GM18520 (cell line): Measurements from ENCODE around the gene SLC8A2.
"Not testable (repeated sequence)": the region's sequence is repeated elsewhere in the genome, so short reads cannot be mapped to it uniquely, and the experiment has no call there.

Experiments used
- ATAC-seq: cut with Tn5 transposase; IDR thresholded peaks from one replicate; pipeline ENCODE4 v1.9.1; 2021; ENCODE audit not compliant: unreplicated experiment

Gene SLC8A2

GRCh38 chr19:47383890-47384289 is 87.8 kb downstream of the SLC8A2 start:
- not testable (repeated sequence) for ATAC-seq

GRCh38 chr19:47381653-47382279 is 89.9 kb downstream of the SLC8A2 start:
- ATAC-seq, result no peak

- ATAC-seq, result no peak
Observed at GRCh38 chr19:47381121-47381520, 90.6 kb downstream of the SLC8A2 start.

DNA sequence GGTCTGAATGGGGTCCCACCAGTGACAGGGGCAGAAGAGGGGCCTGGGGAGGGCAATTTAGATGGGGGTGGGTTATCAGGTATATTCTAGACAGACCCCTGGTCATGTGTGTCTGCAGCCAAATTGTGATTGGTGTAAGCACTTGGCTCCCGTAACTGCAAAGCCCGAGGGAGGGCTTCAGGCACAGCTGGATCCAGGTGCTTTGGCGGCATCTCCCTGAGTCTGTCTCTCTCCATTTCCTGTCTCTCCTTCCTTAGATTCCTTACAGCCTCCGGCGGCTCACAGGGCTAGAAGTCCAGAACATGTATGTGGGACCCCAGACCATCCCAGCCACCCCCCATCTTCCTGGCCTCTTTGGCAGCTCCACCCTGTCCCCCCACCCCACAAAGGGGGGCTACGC is 91.1 kb downstream of the SLC8A2 start:
- no peak for ATAC-seq

DNA sequence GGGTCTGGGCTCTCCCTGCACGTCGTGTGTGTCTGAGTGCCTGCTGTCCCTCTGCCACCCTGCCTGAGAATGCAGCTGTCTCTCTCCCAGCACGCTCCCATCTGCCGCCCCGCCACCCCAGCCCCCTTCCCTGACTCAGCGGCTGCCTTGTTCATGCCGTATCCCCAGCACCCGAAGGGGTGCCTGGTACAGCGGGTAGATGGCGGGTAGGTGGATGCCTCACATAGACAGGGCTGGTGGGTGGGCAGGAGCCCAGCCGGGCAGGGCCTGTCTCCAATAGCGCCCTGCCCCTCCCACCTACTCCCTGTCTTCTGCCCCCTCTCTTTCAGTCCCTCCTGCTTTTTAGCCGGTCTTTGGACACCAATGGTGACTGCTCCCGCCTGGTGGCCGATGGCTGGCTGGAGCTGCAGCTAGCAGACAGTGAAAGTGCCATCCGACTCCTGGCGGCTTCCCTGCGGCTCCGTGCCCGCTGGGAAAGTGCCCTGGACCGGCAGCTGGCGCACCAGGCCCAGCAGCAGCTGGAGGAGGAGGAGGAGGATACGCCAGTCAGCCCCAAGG is 92.2 kb downstream of the SLC8A2 start:
- no peak for ATAC-seq

GRCh38 chr19:47378246-47378645 is 93.4 kb downstream of the SLC8A2 start:
- ATAC-seq, result no peak
